Measurements from ENCODE around the gene NCBP1. TPM values are rescaled to one million over a fixed set of nuclear protein-coding genes. Genes with fewer than 3 reads are reported as not detected.

The NCBP1 gene
- polyA plus RNA-seq, 2 of the 4 experiments (the other 2 are of a cell fraction) = 31.8 to 48.2 TPM

- H3K4me1 ChIP-seq = no peaks in the 10 kb centered on the region
- no peak for ATAC-seq
- H3K27ac ChIP-seq = no peak overlapping the region
- TF ChIP-seq PBX3 (IDR thresholded peaks at IDR 0.05) (no peak), RNF2 (IDR thresholded peaks at IDR 0.05; ENCODE audit: borderline replicate concordance, low read depth) (no peak), ESRRA (IDR thresholded peaks at IDR 0.05; ENCODE audit: borderline replicate concordance, low read length) (no peak), SREBF2 (IDR thresholded peaks at IDR 0.05) (no peak), REST (IDR thresholded peaks at IDR 0.05) (no peak)
- H3K9me3 ChIP-seq = no peaks in the 10 kb centered on the region
- no peak for DNase-seq (ENCODE audit: low read depth in 1 of 2, low spot score in 1 of 2)
- WGBS (ENCODE audit: missing lambda C conversion rate) = 91% methylated on average over 10 of the region's 10 CpGs
- no peak for FAIRE-seq
- H3K4me2 ChIP-seq = no peak overlapping the region
- ChIA-PET CTCF (interaction anchor here (1.3 to 13.8 kb wide), 5 partner anchors 8 to 132 kb away, joined by 3 to 340 read pairs (median 7); no protein-coding TSS in a partner anchor), POLR2A (no interaction called here)
- H3K4me3 ChIP-seq = no peak overlapping the region
Measured at GRCh38 chr9:97602430-97602829, 31.2 kb upstream of the NCBP1 start.

- Histone ChIP-seq H3K4me1 (no peaks in the 10 kb centered on the region), H3K9me3 (no peaks in the 10 kb centered on the region), H3K27ac (no peak overlapping the region), H3K4me3 (no peak overlapping the region), H3K4me2 (no peak overlapping the region)
- FAIRE-seq (no peak), DNase-seq (ENCODE audit: low read depth in 1 of 2, low spot score in 1 of 2) (no peak), ATAC-seq (no peak)
- TF ChIP-seq EP300 (IDR thresholded peaks at IDR 0.05) (no peak), FOSB (CRISPR knock-in tag; IDR thresholded peaks at IDR 0.05) (no peak), SMC3 (IDR thresholded peaks at IDR 0.05) (no peak), CBX2 (IDR thresholded peaks at IDR 0.05; ENCODE audit: borderline replicate concordance, low read depth) (no peak), RARB (CRISPR knock-in tag; IDR thresholded peaks at IDR 0.05) (no peak), NFE2L2 (conservative IDR thresholded peaks at IDR 0.05; ENCODE audit: low read length) (no peak)
- POLR2A ChIA-PET = no interaction called here
- CTCF ChIA-PET = interaction anchor here (1.1 to 13.8 kb wide), 4 partner anchors 8 to 135 kb away, joined by 3 to 340 read pairs (median 23); no protein-coding TSS in a partner anchor
- WGBS (ENCODE audit: missing lambda C conversion rate) = 88% methylated on average over 17 of the region's 17 CpGs
Measured at GRCh38 chr9:97604901-97605645, 28.5 kb upstream of the NCBP1 start.

GRCh38 chr9:97615439-97616072 lies 18.1 kb upstream of the NCBP1 start:
- Histone ChIP-seq H3K27ac (no peak overlapping the region), H3K4me3 (no peak overlapping the region), H3K4me2 (no peak overlapping the region), H3K9me3 (no peaks in the 10 kb centered on the region), H3K4me1 (no peaks in the 10 kb centered on the region)
- ChIA-PET CTCF (interaction anchor here (0.5 to 14.6 kb wide), 55 partner anchors 8 to 1746 kb away, joined by 3 to 247 read pairs (median 5); partner anchors contain the start of genes NCBP1, TDRD7, TMOD1 and TSTD2), POLR2A (interaction anchor here (0.6 to 1.3 kb wide), 2 partner anchors 18 to 27 kb away, joined by 8 to 10 read pairs; partner anchors contain the start of genes NCBP1 and TSTD2)
- TF ChIP-seq KDM5A (IDR thresholded peaks at IDR 0.05) (no peak), RAD21 (conservative IDR thresholded peaks at IDR 0.05 in 1 of 2, IDR thresholded peaks at IDR 0.05 in 1 of 2) (peak; percentile 74 to 81), SMC3 (IDR thresholded peaks at IDR 0.05) (peak; percentile 70), CTCF (IDR thresholded peaks at IDR 0.05) (peak; percentile 88), HMGXB4 (CRISPR knock-in tag; IDR thresholded peaks at IDR 0.05; ENCODE audit: borderline replicate concordance) (no peak)
- ATAC-seq = peak; percentile 68 to 84; a peak in 4 of 6 replicates
- DNase-seq (ENCODE audit: low read depth in 1 of 2, low spot score in 1 of 2) = peak; percentile 64 to 69
- no peak for FAIRE-seq

All from A549 (cell line).